COR-L47 (cell line): ENCODE measurements around the gene PSAP.

Experiments
- DNase-seq: peaks from one replicate; lab custom pipeline; 2025; lab: John Stamatoyannopoulos, UW

Gene PSAP

GRCh38 chr10:71807557-71808510 is 43.2 kb downstream of the PSAP start:
- DNase-seq = no peak

GRCh38 chr10:71806704-71807556 is 44.1 kb downstream of the PSAP start:
- no peak for DNase-seq

- DNase-seq = no peak
Observed at GRCh38 chr10:71805776-71806703, 45.0 kb downstream of the PSAP start.

GRCh38 chr10:71804077-71804476 is 47.0 kb downstream of the PSAP start:
- DNase-seq = no peak

GRCh38 chr10:71802715-71803488 is 48.1 kb downstream of the PSAP start:
- DNase-seq = no peak

- DNase-seq = no peak
Observed at GRCh38 chr10:71802235-71802634, 48.8 kb downstream of the PSAP start.

- no peak for DNase-seq
Observed at GRCh38 chr10:71801361-71801760, 49.7 kb downstream of the PSAP start.

GRCh38 chr10:71799608-71800453 is 51.2 kb downstream of the PSAP start:
- DNase-seq = no peak

- no peak for DNase-seq
Observed at GRCh38 chr10:71799112-71799511, 51.9 kb downstream of the PSAP start.

GRCh38 chr10:71798308-71798624 is 52.8 kb downstream of the PSAP start:
- no peak for DNase-seq

GRCh38 chr10:71797533-71798307 is 53.3 kb downstream of the PSAP start:
- DNase-seq = no peak

- no peak for DNase-seq
Observed at GRCh38 chr10:71796749-71797405, 54.2 kb downstream of the PSAP start.

GRCh38 chr10:71795248-71795647 is 55.8 kb downstream of the PSAP start:
- no peak for DNase-seq

GRCh38 chr10:71790749-71791440 is 60.2 kb downstream of the PSAP start:
- no peak for DNase-seq

- no peak for DNase-seq
Observed at GRCh38 chr10:71789871-71790270, 61.2 kb downstream of the PSAP start.

GRCh38 chr10:71788954-71789353 is 62.1 kb downstream of the PSAP start:
- no peak for DNase-seq

- DNase-seq = no peak
Observed at GRCh38 chr10:71784679-71785272, 66.3 kb downstream of the PSAP start.
